IMR-90 (cell line): Measurements from ENCODE around the gene GGCT. TPM values are rescaled to one million over a fixed set of nuclear protein-coding genes. Genes with fewer than 3 reads are reported as not detected.
"Not testable (repeated sequence)": the region's sequence is repeated elsewhere in the genome, so short reads cannot be mapped to it uniquely, and the experiment has no call there.

Source experiments
- ATAC-seq: fragments of 200-7000 bp; cut with Tn5 transposase; 2 replicates; pipeline ENCODE4 v1.9.1; 2020; ENCODE audit warnings: low read depth, mild to moderate bottlenecking, moderate library complexity
- BruUV-seq: library from RNA; stranded (reverse); fragments of 400-500 nt; replicated peaks from 2 replicates; lab custom pipeline; 2021; lab: Mats Ljungman, UMichigan
- CTCF ChIA-PET: fragments of 300-600 bp; formaldehyde crosslinking; extraction: SDS; loops from one replicate; lab custom pipeline; 2021; ENCODE audit warnings: antibody characterized with exemption; lab: Yijun Ruan, JAX
- POLR2A ChIA-PET: fragments of 300-600 bp; sonication (Branson Sonifier 250); formaldehyde crosslinking; loops from one replicate; lab custom pipeline; 2022; ENCODE audit warnings: antibody characterized with exemption; ENCODE audit not compliant: unreplicated experiment; lab: Charles Lee
- DNase-seq: peaks from one replicate; pipeline ENCODE4 v3.0.0; 2013
- H2AFZ ChIP-seq: replicated peaks from 2 replicates; pipeline ENCODE3; 2013; ENCODE audit warnings: low read length, mild to moderate bottlenecking; ENCODE audit not compliant: poor library complexity
- H2AK5ac ChIP-seq: 2 replicates; pipeline ENCODE4 v1.6.1; 2013; ENCODE audit warnings: low read depth, low read length, inconsistent platforms
- H2AK9ac ChIP-seq: replicated peaks from 2 replicates; pipeline ENCODE3; 2013; ENCODE audit warnings: mild to moderate bottlenecking, low read depth, low read length, moderate library complexity; ENCODE audit not compliant: poor library complexity
- H2BK120ac ChIP-seq: 2 replicates; pipeline ENCODE4 v1.6.1; 2013; ENCODE audit warnings: low read depth, low read length, inconsistent platforms
- H2BK15ac ChIP-seq: 3 replicates; pipeline ENCODE4 v1.6.1; 2013; ENCODE audit warnings: low read depth, low read length, inconsistent platforms
- H2BK20ac ChIP-seq: 2 replicates; pipeline ENCODE4 v1.6.1; 2013; ENCODE audit warnings: low read depth, mild to moderate bottlenecking, inconsistent platforms, low read length, moderate library complexity
- H2BK5ac ChIP-seq: 2 replicates; pipeline ENCODE4 v1.6.1; 2013; ENCODE audit warnings: mild to moderate bottlenecking, low read depth, low read length, inconsistent platforms; ENCODE audit not compliant: poor library complexity, severe bottlenecking
- H3K14ac ChIP-seq: replicated peaks from 2 replicates; pipeline ENCODE4 v1.6.1; 2013; ENCODE audit warnings: low read depth, low read length, inconsistent platforms
- H3K18ac ChIP-seq: 2 replicates; pipeline ENCODE4 v1.6.1; 2013; ENCODE audit warnings: low read depth, low read length, control low read depth
- H3K23ac ChIP-seq: 2 replicates; pipeline ENCODE4 v1.6.1; 2013; ENCODE audit warnings: low read depth, low read length, inconsistent platforms
- H3K27ac ChIP-seq: 2 replicates; pipeline ENCODE4 v1.5.1; 2013; ENCODE audit warnings: mild to moderate bottlenecking, control low read depth, low read length; ENCODE audit not compliant: insufficient read depth
- H3K27me3 ChIP-seq: 2 replicates; pipeline ENCODE4 v1.6.1; 2013; ENCODE audit warnings: low read length; ENCODE audit not compliant: control insufficient read depth, insufficient read depth
- H3K36me3 ChIP-seq: 2 replicates; pipeline ENCODE4 v1.6.1; 2013; ENCODE audit warnings: low read length, mixed read lengths; ENCODE audit not compliant: control insufficient read depth, insufficient read depth
- H3K4ac ChIP-seq: 2 replicates; pipeline ENCODE4 v1.6.1; 2013; ENCODE audit warnings: low read depth, low read length, inconsistent platforms
- H3K4me1 ChIP-seq: 2 replicates; pipeline ENCODE4 v1.6.1; 2013; ENCODE audit warnings: low read length, mixed read lengths; ENCODE audit not compliant: control insufficient read depth, insufficient read depth
- H3K4me2 ChIP-seq: 2 replicates; pipeline ENCODE4 v1.6.1; 2013; ENCODE audit warnings: low read depth, mild to moderate bottlenecking, control low read depth, low read length, moderate library complexity
- H3K4me3 ChIP-seq: 2 replicates; pipeline ENCODE4 v1.5.1; 2013; ENCODE audit warnings: low read depth, mild to moderate bottlenecking, control low read depth, low read length, moderate library complexity; ENCODE audit not compliant: insufficient read depth
- H3K56ac ChIP-seq: 2 replicates; pipeline ENCODE4 v1.6.1; 2013; ENCODE audit warnings: low read length, inconsistent platforms; ENCODE audit not compliant: insufficient read depth; ENCODE audit errors: extremely low read depth
- H3K79me1 ChIP-seq, 2 experiments: 2 replicates each; pipeline ENCODE4 v1.6.1; 2013; ENCODE audit warnings: low read length in 2 of 2, inconsistent platforms in 1 of 2, low read depth in 1 of 2
- H3K9ac ChIP-seq: 2 replicates; pipeline ENCODE4 v1.6.1; 2013; ENCODE audit warnings: low read depth, low read length, control low read depth
- H3K9me1 ChIP-seq: 2 replicates; pipeline ENCODE4 v1.6.1; 2013; ENCODE audit warnings: low read length, inconsistent platforms; ENCODE audit not compliant: insufficient read depth
- H3K9me3 ChIP-seq: 2 replicates; pipeline ENCODE4 v1.6.1; 2013; ENCODE audit warnings: low read length; ENCODE audit not compliant: control insufficient read depth, insufficient read depth
- H4K20me1 ChIP-seq: 2 replicates; pipeline ENCODE4 v1.6.1; 2013; ENCODE audit warnings: low read length, inconsistent platforms; ENCODE audit not compliant: insufficient read depth
- H4K5ac ChIP-seq: 2 replicates; pipeline ENCODE4 v1.6.1; 2013; ENCODE audit warnings: mild to moderate bottlenecking, low read depth, low read length, control low read depth
- H4K8ac ChIP-seq, 2 experiments: 2 replicates each; pipeline ENCODE4 v1.6.1; 2013; ENCODE audit warnings: low read depth in 2 of 2, low read length in 2 of 2, control low read depth in 1 of 2, inconsistent platforms in 1 of 2
- H4K91ac ChIP-seq: 2 replicates; pipeline ENCODE4 v1.6.1; 2013; ENCODE audit warnings: low read depth, low read length, inconsistent platforms; ENCODE audit not compliant: insufficient read depth
- MAFK ChIP-seq: IDR thresholded peaks from 2 replicates; pipeline ENCODE4 v1.6.1; 2012; ENCODE audit warnings: low read depth, low read length, improper control_type of control experiment
- MAZ ChIP-seq: IDR thresholded peaks from 2 replicates; pipeline ENCODE4 v1.6.1; 2012; ENCODE audit warnings: low read depth, mild to moderate bottlenecking, low read length, improper control_type of control experiment, moderate library complexity, borderline replicate concordance
- RAD21 ChIP-seq: IDR thresholded peaks from 2 replicates; pipeline ENCODE4 v1.6.1; 2012; ENCODE audit warnings: low read length, improper control_type of control experiment
- RCOR1 ChIP-seq: IDR thresholded peaks from 2 replicates; pipeline ENCODE4 v1.6.1; 2012; ENCODE audit warnings: mild to moderate bottlenecking, low read length, improper control_type of control experiment; ENCODE audit not compliant: insufficient replicate concordance
- WGBS, 2 experiments: methylation state at CpG; one replicate each; pipeline versions ENCODE4 v1.1.5 to v1.1.7; 2013; ENCODE audit warnings: missing lambda C conversion rate in 2 of 2; ENCODE audit not compliant: insufficient read length in 1 of 2; ENCODE audit errors: extremely low coverage in 2 of 2; 5-methylcytosine and 5-hydroxymethylcytosine counted together
- dilution Hi-C: fragments of 300-500 bp; cut with HindIII; formaldehyde crosslinking; loops from one replicate; pipeline ENCODE4 v1.14.3; 2018; ENCODE audit warnings: low sequenced_read_pairs; ENCODE audit not compliant: unreplicated experiment
- in situ Hi-C: fragments of 300-500 bp; cut with MboI; formaldehyde crosslinking; loops from 3 replicates; pipeline ENCODE4 v1.14.3; 2019; ENCODE audit warnings: low sequenced_read_pairs, inconsistent platforms, mixed read lengths
- intact Hi-C: fragments of 100-400 bp; cut with micrococcal nuclease; formaldehyde crosslinking; loops from 2 replicates; pipeline ENCODE4 v1.10.0; 2022
- polyA plus RNA-seq, 3 experiments: library from polyadenylated mRNA; depleted of rRNA; stranded (reverse); fragments of >200 nt; gene quantifications; 2 replicates each; pipeline ENCODE4 v1.2.3, GENCODE V29; 2012; ENCODE audit warnings: low replicate concordance in 1 of 3
- total RNA-seq: library from RNA; depleted of rRNA; stranded (reverse); fragments of >200 nt; gene quantifications from 2 replicates; pipeline ENCODE4 v1.2.3, GENCODE V29; 2012

The GGCT gene
- total and polyA plus RNA-seq, 2 of the 4 experiments (the other 2 are of a cell fraction), result 12.0 to 18.6 TPM

- no peak overlapping the region for H2BK15ac ChIP-seq
- no peak overlapping the region for H2AFZ ChIP-seq
- no peak overlapping the region for H2AK9ac ChIP-seq
- no peak overlapping the region for H4K91ac ChIP-seq
- in situ Hi-C loops, result no loop called here
- H3K79me1 ChIP-seq, result no peaks in the 10 kb centered on the region
- no peak overlapping the region for H4K8ac ChIP-seq
- POLR2A ChIA-PET, result no interaction called here
- no peak overlapping the region for H3K23ac ChIP-seq
- WGBS, 2 experiments, result no CpG with 5 or more reads among the region's 1 CpG
- no peaks in the 10 kb centered on the region for H3K9me1 ChIP-seq
- no peak overlapping the region for H2BK20ac ChIP-seq
- no peak overlapping the region for H3K56ac ChIP-seq
- dilution Hi-C loops, result no loop called here
- intact Hi-C loops, result no loop called here
- H3K9me3 ChIP-seq, result peaks cover 3% of the 10 kb centered on the region; the same call in 1 of the 2 replicates
- CTCF ChIA-PET, result no interaction called here
- H2AK5ac ChIP-seq, result no peak overlapping the region
- H4K20me1 ChIP-seq, result no peaks in the 10 kb centered on the region
- H3K27ac ChIP-seq, result no peak overlapping the region
- H3K27me3 ChIP-seq, result no peaks in the 10 kb centered on the region
- no peak overlapping the region for H2BK5ac ChIP-seq
- DNase-seq (no peak), ATAC-seq (no peak)
- H3K4me2 ChIP-seq, result no peak overlapping the region
- no peak overlapping the region for H3K4ac ChIP-seq
- no peak overlapping the region for H3K14ac ChIP-seq
- TF ChIP-seq RAD21, result no peak
- no peak for TF ChIP-seq MAZ
- no peak for TF ChIP-seq MAFK
- TF ChIP-seq RCOR1, result no peak
- H3K9ac ChIP-seq, result no peak overlapping the region
- no peak overlapping the region for H2BK120ac ChIP-seq
- no peak overlapping the region for H4K5ac ChIP-seq
- no peaks in the 10 kb centered on the region for H3K36me3 ChIP-seq
- H3K4me1 ChIP-seq, result no peaks in the 10 kb centered on the region
- no TSS peak for BruUV-seq
- H3K18ac ChIP-seq, result no peak overlapping the region
- no peak overlapping the region for H3K4me3 ChIP-seq
These were observed 19.0 kb downstream of the GGCT start for GRCh38 chr7:30485667-30486066.

- H3K9ac ChIP-seq, H3K9me3 ChIP-seq, H2AFZ ChIP-seq, H3K27ac ChIP-seq, in situ Hi-C loops, H3K4me3 ChIP-seq, H3K4ac ChIP-seq, H2BK120ac ChIP-seq, H3K9me1 ChIP-seq, DNase-seq, H2BK5ac ChIP-seq, H3K56ac ChIP-seq, dilution Hi-C loops, intact Hi-C loops, H3K36me3 ChIP-seq, H4K5ac ChIP-seq, H2AK5ac ChIP-seq, ATAC-seq, H2BK20ac ChIP-seq, H4K20me1 ChIP-seq, H3K4me1 ChIP-seq, BruUV-seq, H2AK9ac ChIP-seq, POLR2A ChIA-PET, H3K27me3 ChIP-seq, H3K18ac ChIP-seq, H3K14ac ChIP-seq, H3K23ac ChIP-seq, H3K4me2 ChIP-seq, H4K8ac ChIP-seq, H4K91ac ChIP-seq, H2BK15ac ChIP-seq, CTCF ChIA-PET: not testable (repeated sequence)
- H3K79me1 ChIP-seq, result peaks cover 8 to 15% of the 10 kb centered on the region in 2 experiments
- WGBS, 2 experiments, result 88% methylated on average over 3 of the region's 9 CpGs; no CpG with 5 or more reads in 1 of the 2 experiments
These were observed 23.2 kb downstream of the GGCT start for GRCh38 chr7:30481416-30481815.
